GM12801 (cell line): ENCODE data around the gene TRIP13.

Experiments used
- CTCF ChIP-seq: IDR thresholded peaks from one replicate; pipeline ENCODE4 v1.5.1; 2011; ENCODE audit warnings: control low read depth; ENCODE audit not compliant: insufficient read length; ENCODE audit errors: extremely low read depth

TRIP13 gene

GRCh38 chr5:864492-865167 is 28.1 kb upstream of the TRIP13 start:
- TF ChIP-seq CTCF: no peak

- TF ChIP-seq CTCF: no peak
Observed at GRCh38 chr5:865168-865521, 27.5 kb upstream of the TRIP13 start.

- TF ChIP-seq CTCF: no peak
Observed at GRCh38 chr5:865771-866170, 26.9 kb upstream of the TRIP13 start.

- TF ChIP-seq CTCF: no peak
Observed at GRCh38 chr5:867300-867870, 25.3 kb upstream of the TRIP13 start.

- no peak for TF ChIP-seq CTCF
Observed at GRCh38 chr5:868428-869135, 24.1 kb upstream of the TRIP13 start.

- no peak for TF ChIP-seq CTCF
Observed at GRCh38 chr5:870956-871355, 21.7 kb upstream of the TRIP13 start.

- no peak for TF ChIP-seq CTCF
Observed at GRCh38 chr5:871596-872298, 20.9 kb upstream of the TRIP13 start.
